GM12878 (cell line): ENCODE results near the gene CACNG8. TPM values are rescaled to one million over a fixed set of nuclear protein-coding genes. Genes with fewer than 3 reads are reported as not detected.
A peak's percentile ranks its signal among the peaks of the same experiment; 100 is the strongest.

ENCODE experiments used
- ATAC-seq: fragments of 200-7000 bp; cut with Tn5 transposase; 3 replicates; pipeline ENCODE4 v1.9.1; 2020; ENCODE audit warnings: mild to moderate bottlenecking, moderate library complexity
- BruUV-seq: library from RNA; stranded (reverse); fragments of 400-500 nt; replicated peaks from 2 replicates; lab custom pipeline; 2021; lab: Mats Ljungman, UMichigan
- CTCF ChIA-PET: fragments of 300-600 bp; sonication (Branson Sonifier 250); formaldehyde crosslinking; extraction: SDS; loops from one replicate; lab custom pipeline; 2021; ENCODE audit warnings: inconsistent platforms; lab: Yijun Ruan, JAX
- POLR2A ChIA-PET: fragments of 350-600 bp; formaldehyde crosslinking; extraction: SDS; loops from one replicate; lab custom pipeline; 2021; ENCODE audit warnings: inconsistent platforms; lab: Charles Lee
- RAD21 ChIA-PET: fragments of 300-600 bp; sonication (Branson Sonifier 250); formaldehyde crosslinking; loops from one replicate; lab custom pipeline; 2023; ENCODE audit warnings: antibody characterized with exemption; ENCODE audit not compliant: unreplicated experiment; lab: Charles Lee
- SMC1A ChIA-PET: fragments of 300-600 bp; sonication (Branson Sonifier 250); formaldehyde crosslinking; loops from one replicate; lab custom pipeline; 2023; ENCODE audit not compliant: unreplicated experiment, uncharacterized antibody; lab: Charles Lee
- DNase-seq: peaks from one replicate; pipeline ENCODE4 v3.0.0-alpha.2; 2011; ENCODE audit warnings: low read depth, low spot score
- FAIRE-seq: peaks from 3 replicates; lab custom pipeline; 2011; peaks lifted over from hg19 to GRCh38; lab: Jason Lieb, UNC
- H2AFZ ChIP-seq: 2 replicates; pipeline ENCODE4 v1.6.0; 2011; ENCODE audit warnings: low read depth, low read length, control low read depth; ENCODE audit not compliant: control insufficient read depth
- H3K27ac ChIP-seq: 2 replicates; pipeline ENCODE4 v1.5.1; 2011; ENCODE audit warnings: control low read depth; ENCODE audit not compliant: control insufficient read depth, insufficient read depth
- H3K27me3 ChIP-seq, 2 experiments: replicated peaks in 1 of 2; 2 replicates each; pipeline versions ENCODE4 v1.6.0 to v1.6.1; 2011; ENCODE audit warnings: low read length in 1 of 2; ENCODE audit not compliant: control insufficient read depth in 2 of 2, insufficient read depth in 2 of 2
- H3K36me3 ChIP-seq, 2 experiments: 2 replicates each; pipeline ENCODE4 v1.5.1; 2011; ENCODE audit warnings: low read length in 1 of 2; ENCODE audit not compliant: control insufficient read depth in 2 of 2, insufficient read depth in 2 of 2
- H3K4me1 ChIP-seq: 2 replicates; pipeline ENCODE4 v1.6.1; 2011; ENCODE audit warnings: mild to moderate bottlenecking, low read length, moderate library complexity, mixed read lengths; ENCODE audit not compliant: control insufficient read depth, insufficient read depth
- H3K4me2 ChIP-seq: 2 replicates; pipeline ENCODE4 v1.6.0; 2011; ENCODE audit warnings: control low read depth; ENCODE audit not compliant: control insufficient read depth, insufficient read depth
- H3K4me3 ChIP-seq: fragments of 200-600 bp; sonication (generic); 2 replicates; pipeline ENCODE4 v1.5.1; 2016
- H3K79me2 ChIP-seq: 2 replicates; pipeline ENCODE4 v1.6.0; 2011; ENCODE audit warnings: low read length; ENCODE audit not compliant: control insufficient read depth, insufficient read depth
- H3K9ac ChIP-seq: 2 replicates; pipeline ENCODE4 v1.8.0; 2011; ENCODE audit warnings: low read length, control low read depth, mixed read lengths; ENCODE audit not compliant: control insufficient read depth, insufficient read depth
- H3K9me3 ChIP-seq: replicated peaks from 3 replicates; pipeline ENCODE4 v1.5.1; 2011; ENCODE audit warnings: mild to moderate bottlenecking, low read length; ENCODE audit not compliant: control insufficient read depth, insufficient read depth
- H4K20me1 ChIP-seq: 2 replicates; pipeline ENCODE4 v1.6.0; 2011; ENCODE audit not compliant: control insufficient read depth, insufficient read depth
- BRCA1 ChIP-seq: IDR thresholded peaks from 2 replicates; pipeline ENCODE4 v1.6.1; 2011; ENCODE audit warnings: low read depth, low read length, improper control_type of control experiment
- TCF3 ChIP-seq: IDR thresholded peaks from 2 replicates; pipeline ENCODE4 v1.6.1; 2012; ENCODE audit warnings: low read depth, mild to moderate bottlenecking, low read length, borderline replicate concordance; ENCODE audit not compliant: insufficient read depth
- TCF7 ChIP-seq: IDR thresholded peaks from 2 replicates; pipeline ENCODE4 v1.6.1; 2014; ENCODE audit warnings: antibody characterized with exemption, borderline replicate concordance
- WGBS: methylation state at CpG from one replicate; pipeline ENCODE4 v1.1.6; 2016; ENCODE audit warnings: low lambda C conversion rate; ENCODE audit not compliant: insufficient replicate concordance, insufficient coverage; ENCODE audit errors: missing lambda C conversion rate; 5-methylcytosine and 5-hydroxymethylcytosine counted together
- in situ Hi-C: fragments of 300-500 bp; cut with MboI; formaldehyde crosslinking; loops from 9 replicates; pipeline ENCODE4 v1.14.3; 2018; ENCODE audit warnings: mixed read lengths
- intact Hi-C: fragments of 100-400 bp; cut with micrococcal nuclease; formaldehyde crosslinking; loops from one replicate; pipeline ENCODE4 v1.14.2; 2022; ENCODE audit not compliant: unreplicated experiment
- polyA plus RNA-seq, 11 experiments: library from polyadenylated mRNA; depleted of rRNA in 4 of 11; unstranded in 6 of 11; stranded (reverse) in 5 of 11; fragments of >200 nt; fragmentation: Nextera tagmentation in 4 of 11; fragmentation: Illumina TruSeq in 1 of 11; extraction: Ambion mirVana in 4 of 11; extraction: Trizol in 1 of 11; gene quantifications; 1 replicate in 1 of 11; 2 replicates in 10 of 11; pipeline versions ENCODE4 v1.2.1 to v1.2.3, GENCODE V29; 2011 to 2016; ENCODE audit warnings: inconsistent platforms in 2 of 11, missing spikeins in 2 of 11, low read depth in 1 of 11
- total RNA-seq, 4 experiments: library from RNA; depleted of rRNA in 3 of 4; stranded (reverse); fragments of >200 nt in 3 of 4; fragmentation: Illumina TruSeq in 1 of 4; extraction: Trizol in 1 of 4; gene quantifications; 2 replicates each; pipeline versions ENCODE4 v1.2.1 to v1.2.3, GENCODE V29; 2013 to 2021
- TF ChIP-seq, protein P1 (sequence below): IDR thresholded peaks from 2 replicates; pipeline ENCODE4 v1.6.1; 2012; ENCODE audit warnings: mild to moderate bottlenecking, low read depth, low read length
- TF ChIP-seq, protein P2 (sequence below): IDR thresholded peaks from 2 replicates; pipeline ENCODE4 v1.6.1; 2011; ENCODE audit warnings: borderline replicate concordance, low read depth, mild to moderate bottlenecking, moderate library complexity, low read length; ENCODE audit not compliant: insufficient read depth, poor library complexity, severe bottlenecking
- TF ChIP-seq, protein P3 (sequence below): fragments of 450-650 bp; IDR thresholded peaks from 2 replicates; pipeline ENCODE4 v1.6.1; 2016; ENCODE audit warnings: mild to moderate bottlenecking, moderate library complexity, borderline replicate concordance

CACNG8 gene
- total and polyA plus RNA-seq, 10 of the 15 experiments (the other 5 are each of a cell fraction or from before 2014, with no cell fraction given) = not detected

DNA sequence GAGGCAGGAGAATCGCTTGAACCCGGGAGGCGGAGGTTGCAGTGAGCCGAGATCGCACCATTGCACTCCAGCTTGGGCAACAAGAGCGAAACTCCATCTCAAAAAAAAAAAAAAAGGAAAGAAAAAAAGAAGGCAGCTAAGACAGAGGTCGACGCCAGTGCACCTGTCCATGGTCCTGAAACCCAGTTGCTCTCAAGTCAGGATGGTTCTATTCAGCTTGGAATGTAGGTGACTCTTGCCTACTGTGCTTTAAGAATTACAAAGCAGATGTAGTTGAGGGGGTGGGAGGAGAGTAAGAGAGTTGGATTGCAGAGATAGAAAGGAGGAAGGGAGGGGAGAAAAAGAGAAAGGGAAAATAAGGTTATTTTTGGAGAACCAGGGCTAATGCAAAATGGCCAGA lies 35.0 kb upstream of the CACNG8 start:
- H3K9ac ChIP-seq = no peak overlapping the region
- in situ Hi-C loops = no loop called here
- H2AFZ ChIP-seq = no peak overlapping the region
- FAIRE-seq = no peak
- no TSS peak for BruUV-seq
- H3K4me2 ChIP-seq = no peak overlapping the region
- SMC1A ChIA-PET = no interaction called here
- no peaks in the 10 kb centered on the region; the same call in 2 of the 3 replicates for H3K9me3 ChIP-seq
- no peak for TF ChIP-seq TCF7
- TF ChIP-seq, protein P1, sequence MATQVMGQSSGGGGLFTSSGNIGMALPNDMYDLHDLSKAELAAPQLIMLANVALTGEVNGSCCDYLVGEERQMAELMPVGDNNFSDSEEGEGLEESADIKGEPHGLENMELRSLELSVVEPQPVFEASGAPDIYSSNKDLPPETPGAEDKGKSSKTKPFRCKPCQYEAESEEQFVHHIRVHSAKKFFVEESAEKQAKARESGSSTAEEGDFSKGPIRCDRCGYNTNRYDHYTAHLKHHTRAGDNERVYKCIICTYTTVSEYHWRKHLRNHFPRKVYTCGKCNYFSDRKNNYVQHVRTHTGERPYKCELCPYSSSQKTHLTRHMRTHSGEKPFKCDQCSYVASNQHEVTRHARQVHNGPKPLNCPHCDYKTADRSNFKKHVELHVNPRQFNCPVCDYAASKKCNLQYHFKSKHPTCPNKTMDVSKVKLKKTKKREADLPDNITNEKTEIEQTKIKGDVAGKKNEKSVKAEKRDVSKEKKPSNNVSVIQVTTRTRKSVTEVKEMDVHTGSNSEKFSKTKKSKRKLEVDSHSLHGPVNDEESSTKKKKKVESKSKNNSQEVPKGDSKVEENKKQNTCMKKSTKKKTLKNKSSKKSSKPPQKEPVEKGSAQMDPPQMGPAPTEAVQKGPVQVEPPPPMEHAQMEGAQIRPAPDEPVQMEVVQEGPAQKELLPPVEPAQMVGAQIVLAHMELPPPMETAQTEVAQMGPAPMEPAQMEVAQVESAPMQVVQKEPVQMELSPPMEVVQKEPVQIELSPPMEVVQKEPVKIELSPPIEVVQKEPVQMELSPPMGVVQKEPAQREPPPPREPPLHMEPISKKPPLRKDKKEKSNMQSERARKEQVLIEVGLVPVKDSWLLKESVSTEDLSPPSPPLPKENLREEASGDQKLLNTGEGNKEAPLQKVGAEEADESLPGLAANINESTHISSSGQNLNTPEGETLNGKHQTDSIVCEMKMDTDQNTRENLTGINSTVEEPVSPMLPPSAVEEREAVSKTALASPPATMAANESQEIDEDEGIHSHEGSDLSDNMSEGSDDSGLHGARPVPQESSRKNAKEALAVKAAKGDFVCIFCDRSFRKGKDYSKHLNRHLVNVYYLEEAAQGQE = peak; percentile 77; the same call in 1 of the 2 replicates
- no peak for TF ChIP-seq BRCA1
- TF ChIP-seq, all 136 proteins: peak for 1
- WGBS = 19% methylated on average over 2 of the region's 8 CpGs
- Histone ChIP-seq H3K79me2 (no peaks in the 10 kb centered on the region), H3K27ac (no peak overlapping the region), H3K27me3 (no peaks in the 10 kb centered on the region), H3K4me3 (no peak overlapping the region), H3K4me1 (no peaks in the 10 kb centered on the region), H3K36me3 (no peaks in the 10 kb centered on the region), H4K20me1 (no peaks in the 10 kb centered on the region)
- ChIA-PET POLR2A (no interaction called here), CTCF (no interaction called here), RAD21 (no interaction called here)
- DNase-seq (no peak), ATAC-seq (no peak)
- intact Hi-C loops = no loop called here

DNA sequence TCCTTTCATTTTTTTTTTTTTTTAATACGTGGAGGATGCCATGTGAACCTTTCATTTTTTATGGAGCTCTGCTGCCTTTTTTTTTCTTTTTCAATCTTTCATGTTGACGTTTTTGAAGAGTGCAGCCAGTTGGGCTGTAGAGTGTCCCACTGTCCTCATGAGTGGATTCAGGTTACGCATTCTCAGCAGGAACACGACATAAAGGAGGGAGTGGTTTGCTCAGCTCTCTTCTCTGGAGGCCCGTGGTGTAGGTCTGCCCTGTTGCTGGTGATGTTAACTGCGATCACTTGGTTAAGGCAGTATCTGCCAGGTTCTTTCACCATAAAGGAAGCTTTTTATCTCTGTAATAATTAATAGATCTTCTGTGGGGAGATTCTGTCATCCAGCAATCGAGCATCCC lies 26.7 kb upstream of the CACNG8 start:
- WGBS = 15% methylated on average over 7 of the region's 7 CpGs
- H3K27ac ChIP-seq = no peak overlapping the region
- no TSS peak for BruUV-seq
- ChIA-PET SMC1A (no interaction called here), POLR2A (no interaction called here), RAD21 (no interaction called here), CTCF (interaction anchor here (0.6 kb wide), 1 partner anchor 202 kb away, joined by 4 read pairs; no protein-coding TSS in a partner anchor)
- no peak overlapping the region for H3K4me3 ChIP-seq
- in situ Hi-C loops = no loop called here
- no peak for ATAC-seq
- no peaks in the 10 kb centered on the region for H4K20me1 ChIP-seq
- no peak for DNase-seq
- H3K79me2 ChIP-seq = no peaks in the 10 kb centered on the region
- H2AFZ ChIP-seq = no peak overlapping the region
- no peaks in the 10 kb centered on the region for H3K36me3 ChIP-seq
- no peaks in the 10 kb centered on the region for H3K9me3 ChIP-seq
- intact Hi-C loops = no loop called here
- no peaks in the 10 kb centered on the region for H3K27me3 ChIP-seq
- H3K4me2 ChIP-seq = no peak overlapping the region
- no peak overlapping the region for H3K9ac ChIP-seq
- H3K4me1 ChIP-seq = no peaks in the 10 kb centered on the region
- no peak for FAIRE-seq
- TF ChIP-seq, protein P2, sequence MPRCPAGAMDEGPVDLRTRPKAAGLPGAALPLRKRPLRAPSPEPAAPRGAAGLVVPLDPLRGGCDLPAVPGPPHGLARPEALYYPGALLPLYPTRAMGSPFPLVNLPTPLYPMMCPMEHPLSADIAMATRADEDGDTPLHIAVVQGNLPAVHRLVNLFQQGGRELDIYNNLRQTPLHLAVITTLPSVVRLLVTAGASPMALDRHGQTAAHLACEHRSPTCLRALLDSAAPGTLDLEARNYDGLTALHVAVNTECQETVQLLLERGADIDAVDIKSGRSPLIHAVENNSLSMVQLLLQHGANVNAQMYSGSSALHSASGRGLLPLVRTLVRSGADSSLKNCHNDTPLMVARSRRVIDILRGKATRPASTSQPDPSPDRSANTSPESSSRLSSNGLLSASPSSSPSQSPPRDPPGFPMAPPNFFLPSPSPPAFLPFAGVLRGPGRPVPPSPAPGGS = no peak
- TF ChIP-seq, protein P3, sequence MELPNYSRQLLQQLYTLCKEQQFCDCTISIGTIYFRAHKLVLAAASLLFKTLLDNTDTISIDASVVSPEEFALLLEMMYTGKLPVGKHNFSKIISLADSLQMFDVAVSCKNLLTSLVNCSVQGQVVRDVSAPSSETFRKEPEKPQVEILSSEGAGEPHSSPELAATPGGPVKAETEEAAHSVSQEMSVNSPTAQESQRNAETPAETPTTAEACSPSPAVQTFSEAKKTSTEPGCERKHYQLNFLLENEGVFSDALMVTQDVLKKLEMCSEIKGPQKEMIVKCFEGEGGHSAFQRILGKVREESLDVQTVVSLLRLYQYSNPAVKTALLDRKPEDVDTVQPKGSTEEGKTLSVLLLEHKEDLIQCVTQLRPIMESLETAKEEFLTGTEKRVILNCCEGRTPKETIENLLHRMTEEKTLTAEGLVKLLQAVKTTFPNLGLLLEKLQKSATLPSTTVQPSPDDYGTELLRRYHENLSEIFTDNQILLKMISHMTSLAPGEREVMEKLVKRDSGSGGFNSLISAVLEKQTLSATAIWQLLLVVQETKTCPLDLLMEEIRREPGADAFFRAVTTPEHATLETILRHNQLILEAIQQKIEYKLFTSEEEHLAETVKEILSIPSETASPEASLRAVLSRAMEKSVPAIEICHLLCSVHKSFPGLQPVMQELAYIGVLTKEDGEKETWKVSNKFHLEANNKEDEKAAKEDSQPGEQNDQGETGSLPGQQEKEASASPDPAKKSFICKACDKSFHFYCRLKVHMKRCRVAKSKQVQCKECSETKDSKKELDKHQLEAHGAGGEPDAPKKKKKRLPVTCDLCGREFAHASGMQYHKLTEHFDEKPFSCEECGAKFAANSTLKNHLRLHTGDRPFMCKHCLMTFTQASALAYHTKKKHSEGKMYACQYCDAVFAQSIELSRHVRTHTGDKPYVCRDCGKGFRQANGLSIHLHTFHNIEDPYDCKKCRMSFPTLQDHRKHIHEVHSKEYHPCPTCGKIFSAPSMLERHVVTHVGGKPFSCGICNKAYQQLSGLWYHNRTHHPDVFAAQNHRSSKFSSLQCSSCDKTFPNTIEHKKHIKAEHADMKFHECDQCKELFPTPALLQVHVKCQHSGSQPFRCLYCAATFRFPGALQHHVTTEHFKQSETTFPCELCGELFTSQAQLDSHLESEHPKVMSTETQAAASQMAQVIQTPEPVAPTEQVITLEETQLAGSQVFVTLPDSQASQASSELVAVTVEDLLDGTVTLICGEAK = no peak
- TF ChIP-seq TCF3 = no peak
